GM21390 (cell line): ENCODE data around the gene NPC1.
"Not testable (repeated sequence)": the region's sequence is repeated elsewhere in the genome, so short reads cannot be mapped to it uniquely, and the experiment has no call there.

Experiments used
- ATAC-seq: cut with Tn5 transposase; IDR thresholded peaks from one replicate; pipeline ENCODE4 v1.9.1; 2021; ENCODE audit not compliant: unreplicated experiment

Gene NPC1

DNA sequence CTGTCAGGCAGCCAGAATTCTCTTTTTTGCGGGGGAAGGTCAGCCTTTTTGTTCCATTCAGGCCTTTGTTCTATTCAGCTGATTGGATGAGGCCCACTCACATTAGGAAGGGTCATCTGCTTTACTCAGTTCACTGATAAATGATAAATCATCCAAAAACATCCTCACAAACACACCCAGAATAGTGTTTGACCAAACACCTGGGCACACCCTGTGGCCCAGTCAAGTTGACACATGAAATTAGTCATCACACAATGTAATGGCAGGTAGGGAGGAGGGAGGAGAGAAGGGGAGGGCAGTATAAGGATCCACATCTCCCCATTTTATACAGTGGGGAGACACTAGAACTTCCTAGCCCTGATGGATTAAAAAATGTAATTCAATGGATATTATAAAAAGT, 91.3 kb downstream of the NPC1 start:
- ATAC-seq = no peak

DNA sequence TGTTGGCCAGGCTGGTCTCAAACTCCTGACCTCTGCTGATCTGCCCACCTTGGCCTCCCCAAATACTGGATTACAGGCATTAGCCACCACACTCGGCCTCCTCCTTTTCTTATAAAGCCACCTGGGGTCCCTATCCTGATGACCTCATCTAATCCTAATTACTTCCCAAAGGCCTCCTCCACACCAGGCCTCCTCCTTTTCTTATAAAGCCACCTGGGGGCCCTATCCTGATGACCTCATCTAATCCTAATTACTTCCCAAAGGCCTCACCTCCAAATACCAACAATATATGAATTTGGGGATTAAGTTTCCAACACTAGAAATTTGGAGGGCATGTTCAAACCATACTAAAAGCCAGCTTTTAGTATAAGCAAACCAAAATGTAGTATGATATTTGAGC, 92.7 kb downstream of the NPC1 start:
- no peak for ATAC-seq

DNA sequence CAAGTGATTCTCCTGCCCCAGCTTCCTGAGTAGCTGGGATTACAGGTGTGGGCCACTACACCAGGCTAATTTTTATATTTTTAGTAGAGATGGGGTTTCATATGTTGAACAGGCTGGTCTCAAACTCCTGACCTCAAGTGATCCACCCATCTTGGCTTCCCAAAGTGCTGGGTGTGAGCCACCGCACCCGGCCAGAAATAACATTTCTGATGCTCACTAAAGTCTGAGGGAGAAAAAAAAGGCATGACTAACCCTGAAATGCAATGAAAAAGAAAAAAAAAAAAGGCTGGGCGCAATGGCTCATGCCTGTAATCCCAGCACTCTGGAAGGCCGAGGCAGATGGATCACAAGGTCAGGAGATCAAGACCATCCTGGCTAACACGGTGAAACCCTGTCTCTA, 96.7 kb downstream of the NPC1 start:
- ATAC-seq = not testable (repeated sequence)

DNA sequence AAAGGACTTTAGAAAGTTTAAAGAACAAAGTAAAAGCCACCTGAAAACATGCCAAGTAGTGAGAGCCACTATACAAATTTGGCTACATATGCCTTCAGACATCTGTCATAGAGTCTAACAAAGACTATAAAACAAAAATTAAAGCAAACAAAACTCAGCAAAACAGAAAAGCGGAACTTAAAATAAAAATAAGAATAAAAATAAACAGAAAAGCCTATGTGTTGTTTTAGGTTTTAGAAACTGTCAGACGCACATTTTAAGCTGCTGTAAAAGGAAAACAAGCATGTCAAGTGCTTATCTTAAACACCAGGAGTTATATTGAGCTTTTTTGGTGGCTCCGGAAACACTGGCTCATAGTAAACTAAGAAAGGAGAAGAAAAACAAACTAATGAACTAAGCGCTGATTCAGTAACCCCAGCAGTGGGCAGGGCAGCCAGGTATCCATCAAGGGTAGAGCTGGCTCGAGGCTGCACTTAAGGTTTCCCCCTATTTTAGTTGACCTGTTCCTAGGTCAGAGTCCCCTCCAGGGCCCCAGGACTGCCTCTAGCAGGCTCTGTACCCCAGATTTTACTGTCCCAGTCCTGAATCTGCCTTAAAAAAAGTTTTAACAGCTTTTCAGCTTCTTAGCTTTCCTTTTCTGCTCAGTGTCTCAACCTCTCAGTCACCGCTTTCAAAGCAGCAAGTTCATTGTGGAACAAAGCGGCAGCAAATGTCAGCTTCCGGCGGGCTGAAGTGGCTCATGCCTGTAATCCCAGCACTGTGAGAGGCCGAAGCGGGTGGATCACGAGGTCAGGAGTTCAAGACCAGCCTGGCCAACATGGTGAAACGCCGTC, 98.4 kb downstream of the NPC1 start:
- ATAC-seq = peak; percentile 62

DNA sequence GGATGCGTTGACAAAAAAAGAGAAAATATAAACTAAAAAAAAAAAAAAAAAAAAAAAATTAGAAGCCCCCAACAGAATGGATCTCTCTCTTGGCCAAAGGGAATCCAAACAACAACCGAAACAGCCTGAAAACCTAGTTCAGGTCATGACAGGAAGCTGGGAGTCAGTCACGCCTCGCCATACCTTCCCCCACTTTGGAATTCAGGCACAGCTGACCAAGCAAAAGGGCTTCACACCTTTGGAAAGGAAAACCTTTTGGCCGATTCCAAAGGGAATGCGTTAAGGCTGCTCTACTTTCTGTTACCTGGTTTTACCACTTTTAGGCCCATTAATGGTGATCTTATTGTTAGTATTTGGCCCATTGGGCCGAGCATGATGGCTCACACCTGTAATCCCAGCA, 100.9 kb downstream of the NPC1 start:
- ATAC-seq = no peak

DNA sequence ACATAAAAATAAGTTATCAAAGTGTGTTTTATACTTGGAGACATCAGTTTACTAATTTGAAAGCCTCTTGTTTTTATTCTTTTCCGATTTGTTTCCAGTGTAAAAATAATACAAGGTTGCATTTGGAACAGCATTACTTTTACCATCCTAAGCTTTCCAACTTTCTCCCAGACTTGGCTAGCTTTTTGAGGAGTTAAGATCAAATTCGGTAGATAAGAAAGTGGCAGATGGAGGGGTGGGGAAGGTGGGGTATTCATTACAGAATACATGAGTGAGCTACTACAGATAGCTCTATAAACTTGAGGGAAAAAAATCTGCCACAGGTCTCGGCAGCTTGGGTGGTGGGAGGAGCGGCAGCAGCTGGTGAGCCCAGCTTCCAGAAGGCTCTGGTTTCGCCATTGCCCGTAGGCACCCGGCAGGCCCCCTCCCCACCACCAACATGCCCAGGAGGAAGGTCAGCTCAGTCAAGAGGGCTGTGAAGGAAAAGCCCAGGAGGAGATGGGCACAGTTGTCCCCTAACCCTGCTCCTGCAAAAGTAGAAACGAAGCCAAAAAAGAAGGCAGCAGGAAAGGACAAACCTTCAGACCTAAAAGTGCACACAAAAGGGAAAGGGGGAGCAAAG, 101.6 kb downstream of the NPC1 start:
- ATAC-seq = no peak
